ENCODE data around the gene GAL3ST1. TPM values are rescaled to one million over a fixed set of nuclear protein-coding genes. Genes with fewer than 3 reads are reported as not detected.

The GAL3ST1 gene
- total RNA-seq, 1 donor = 0.10 TPM

- Histone ChIP-seq H3K27me3 (ENCODE audit: insufficient read depth, low read length) (no peaks in the 10 kb centered on the region), H3K4me3 (ENCODE audit: low read length) (no peak overlapping the region), H3K4me1 (ENCODE audit: insufficient read depth, low read length) (no peaks in the 10 kb centered on the region), H3K9me3 (ENCODE audit: low read depth, low read length) (no peaks in the 10 kb centered on the region)
Observed at GRCh38 chr22:30511911-30512310, 62.6 kb downstream of the GAL3ST1 start.

GRCh38 chr22:30511109-30511508 is 63.4 kb downstream of the GAL3ST1 start:
- Histone ChIP-seq H3K4me3 (ENCODE audit: low read length) (no peak overlapping the region), H3K4me1 (ENCODE audit: insufficient read depth, low read length) (no peaks in the 10 kb centered on the region), H3K9me3 (ENCODE audit: low read depth, low read length) (no peaks in the 10 kb centered on the region), H3K27me3 (ENCODE audit: insufficient read depth, low read length) (peaks cover 3% of the 10 kb centered on the region)

DNA sequence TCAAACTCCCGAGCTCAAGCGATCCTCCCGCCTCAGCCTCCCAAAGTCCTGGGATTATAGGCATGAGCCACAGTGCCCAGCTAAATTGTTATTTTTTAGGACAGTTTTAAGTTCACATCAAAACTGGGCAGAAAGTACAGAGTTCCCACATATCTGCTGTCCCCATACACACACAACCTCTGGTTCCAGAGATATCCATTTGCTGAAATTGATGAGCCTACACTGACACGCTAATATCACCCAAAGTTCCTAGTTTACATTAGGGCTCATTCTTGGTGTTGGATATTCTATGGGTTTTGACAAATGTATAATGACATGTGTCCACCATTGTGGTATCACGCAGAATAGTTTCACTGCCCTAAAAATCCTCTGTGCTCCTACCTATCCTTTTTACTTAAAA is 66.2 kb downstream of the GAL3ST1 start:
- no peak overlapping the region for H3K4me3 ChIP-seq (ENCODE audit: low read length)
- no peaks in the 10 kb centered on the region for H3K9me3 ChIP-seq (ENCODE audit: low read depth, low read length)
- H3K27me3 ChIP-seq (ENCODE audit: insufficient read depth, low read length) = peaks cover 16% of the 10 kb centered on the region
- no peaks in the 10 kb centered on the region for H3K4me1 ChIP-seq (ENCODE audit: insufficient read depth, low read length)

- no peaks in the 10 kb centered on the region for H3K9me3 ChIP-seq (ENCODE audit: low read depth, low read length)
- H3K4me3 ChIP-seq (ENCODE audit: low read length) = no peak overlapping the region
- peaks cover 16% of the 10 kb centered on the region for H3K27me3 ChIP-seq (ENCODE audit: insufficient read depth, low read length)
- H3K4me1 ChIP-seq (ENCODE audit: insufficient read depth, low read length) = no peaks in the 10 kb centered on the region
Observed at GRCh38 chr22:30507670-30508069, 66.8 kb downstream of the GAL3ST1 start.

DNA sequence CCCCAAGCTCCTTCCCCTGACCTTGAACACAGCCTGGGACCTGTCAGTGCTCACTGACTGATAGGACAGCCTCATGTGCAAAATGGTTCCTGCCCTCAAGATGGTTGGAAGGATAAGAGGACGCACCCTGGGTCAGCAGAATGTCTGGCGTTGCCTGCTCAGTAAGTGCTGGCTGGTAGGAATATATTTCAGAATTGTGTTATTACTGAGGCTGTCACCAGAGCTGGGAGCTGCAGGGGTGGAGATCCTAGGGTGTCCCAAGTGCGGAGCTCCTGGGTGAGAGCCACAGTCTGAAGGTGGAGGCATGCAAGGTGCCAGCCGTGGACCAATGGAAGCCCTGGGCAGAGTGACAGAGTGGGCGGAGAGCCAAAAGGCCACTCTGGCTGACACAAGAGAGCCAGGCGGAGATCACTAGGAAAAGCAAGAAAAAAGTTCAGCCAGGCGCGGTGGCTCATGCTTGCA is 67.9 kb downstream of the GAL3ST1 start:
- Histone ChIP-seq H3K27me3 (ENCODE audit: insufficient read depth, low read length) (peaks cover 16% of the 10 kb centered on the region), H3K4me3 (ENCODE audit: low read length) (no peak overlapping the region), H3K4me1 (ENCODE audit: insufficient read depth, low read length) (no peaks in the 10 kb centered on the region), H3K9me3 (ENCODE audit: low read depth, low read length) (no peaks in the 10 kb centered on the region)

Other genes with a start within 250 kb of the GAL3ST1 start
- 36.0 TPM for gene TBC1D10A, start 247.7 kb downstream of the GAL3ST1 start, total RNA-seq
- 94.3 TPM for gene SF3A1, start 217.8 kb downstream of the GAL3ST1 start, total RNA-seq
- 4.9 TPM for gene CCDC157, start 217.7 kb downstream of the GAL3ST1 start, total RNA-seq
- gene RNF215, start 187.3 kb downstream of the GAL3ST1 start, total RNA-seq = 3.3 TPM
- gene SEC14L2, start 177.6 kb downstream of the GAL3ST1 start, total RNA-seq = 15.5 TPM
- gene MTFP1, start 148.9 kb downstream of the GAL3ST1 start, total RNA-seq = 24.5 TPM
- gene SEC14L3, start 102.6 kb downstream of the GAL3ST1 start, total RNA-seq = not detected
- gene SEC14L4, start 69.0 kb downstream of the GAL3ST1 start, total RNA-seq = not detected
- gene SEC14L6, start 27.9 kb downstream of the GAL3ST1 start, total RNA-seq = not detected
- gene PES1, start 17.2 kb upstream of the GAL3ST1 start, total RNA-seq = 21.8 TPM
- gene TCN2, start 32.5 kb upstream of the GAL3ST1 start, total RNA-seq = 8.7 TPM
- gene SLC35E4, start 61.1 kb upstream of the GAL3ST1 start, total RNA-seq = 4.4 TPM
- 3.3 TPM for gene DUSP18, start 93.2 kb upstream of the GAL3ST1 start, total RNA-seq
- 3.1 TPM for gene OSBP2, start 120.2 kb upstream of the GAL3ST1 start, total RNA-seq

Measured in mononuclear cell (primary cell).